GM19468 (cell line): ENCODE data around the gene LAMB3.

Source experiments
- ATAC-seq: cut with Tn5 transposase; IDR thresholded peaks from one replicate; pipeline ENCODE4 v1.9.1; 2021; ENCODE audit warnings: mild to moderate bottlenecking, moderate library complexity, moderate number of reproducible peaks; ENCODE audit not compliant: unreplicated experiment; ENCODE audit errors: extremely low read depth

LAMB3 gene

DNA sequence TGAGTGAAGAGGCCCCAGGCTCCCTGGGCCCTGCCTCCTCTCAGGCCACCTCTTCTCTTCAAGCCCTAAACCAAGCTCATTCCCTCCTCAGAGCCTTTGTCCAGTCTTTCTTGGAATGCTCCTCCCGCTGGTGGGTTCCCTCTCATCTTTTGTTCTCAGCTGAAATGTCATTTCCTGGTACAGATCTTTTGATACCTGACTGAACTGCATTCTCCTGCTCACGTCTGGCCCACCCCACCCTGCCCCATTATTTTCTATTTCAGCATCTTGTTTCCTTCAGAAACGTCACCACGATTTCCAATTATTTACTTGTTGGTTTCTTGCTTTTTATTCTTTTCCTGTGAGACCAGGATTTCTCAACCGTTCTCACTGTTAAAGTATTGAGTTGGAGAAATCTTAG, 16.4 kb downstream of the LAMB3 start:
- no peak for ATAC-seq

DNA sequence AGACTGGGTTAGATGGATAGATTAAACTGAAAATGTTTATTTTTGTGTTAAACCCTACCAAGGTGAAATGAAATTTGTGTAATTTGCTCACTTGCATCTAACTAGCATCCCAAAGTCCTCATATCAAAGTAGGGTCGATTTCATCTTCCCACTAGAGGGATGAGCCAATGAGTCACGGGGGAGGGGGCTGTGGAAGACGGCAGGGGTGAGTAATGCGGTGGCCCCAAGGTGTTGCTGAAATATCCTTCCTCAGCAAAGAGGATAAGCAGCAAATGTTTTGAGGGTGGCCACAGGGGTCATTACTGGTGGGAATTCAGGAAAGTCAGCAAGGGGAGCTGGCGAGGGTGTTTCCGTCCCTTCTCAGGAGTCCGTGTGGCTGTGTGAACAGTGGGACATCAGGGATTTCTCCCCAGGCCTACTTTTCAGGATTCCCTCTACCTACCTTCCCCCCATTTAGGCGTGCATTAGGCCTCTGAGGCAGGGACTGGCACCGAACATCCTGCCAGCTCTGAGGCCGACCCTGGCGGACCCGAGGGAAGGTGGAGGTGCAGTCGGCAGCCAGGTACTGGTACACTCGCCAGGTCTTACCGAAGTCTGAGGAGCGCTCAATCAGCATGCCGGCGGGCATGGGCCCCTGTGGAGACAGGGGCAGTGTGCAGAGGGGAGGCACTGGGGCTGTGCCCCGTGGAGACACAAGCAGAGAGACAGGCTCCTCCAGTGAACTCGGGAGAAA, 18.1 kb downstream of the LAMB3 start:
- ATAC-seq = no peak

DNA sequence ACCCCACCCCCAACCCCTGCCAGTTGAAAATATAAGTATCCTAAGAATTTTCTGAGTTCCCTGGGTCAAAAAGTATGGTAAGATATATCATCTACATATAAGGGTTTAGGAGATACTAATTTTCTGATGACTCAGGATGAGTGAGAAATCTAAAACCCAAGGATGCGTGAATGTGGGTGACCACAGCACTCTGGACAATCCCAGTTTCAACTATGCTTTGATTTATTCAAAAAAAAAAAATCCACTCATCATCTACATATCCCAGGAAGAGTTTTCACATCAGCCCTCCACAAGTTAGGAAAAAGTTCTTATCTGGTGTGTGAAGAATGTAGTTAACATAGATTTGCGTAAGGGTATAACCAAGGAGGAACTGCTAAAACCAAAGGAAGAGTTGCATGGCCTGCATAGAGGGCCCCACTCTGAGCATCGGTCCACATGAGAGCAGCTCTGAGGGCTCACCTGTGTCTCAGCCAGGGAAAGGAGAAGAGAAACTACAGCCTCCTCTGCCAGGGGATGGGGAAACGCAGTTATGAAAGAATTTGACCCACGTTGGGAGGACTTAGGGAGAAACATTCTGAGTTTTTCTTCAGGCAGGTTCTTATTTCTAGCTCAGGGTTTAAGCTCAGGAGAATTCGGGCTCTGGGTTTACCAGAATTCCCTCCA, 18.8 kb downstream of the LAMB3 start:
- ATAC-seq = no peak

DNA sequence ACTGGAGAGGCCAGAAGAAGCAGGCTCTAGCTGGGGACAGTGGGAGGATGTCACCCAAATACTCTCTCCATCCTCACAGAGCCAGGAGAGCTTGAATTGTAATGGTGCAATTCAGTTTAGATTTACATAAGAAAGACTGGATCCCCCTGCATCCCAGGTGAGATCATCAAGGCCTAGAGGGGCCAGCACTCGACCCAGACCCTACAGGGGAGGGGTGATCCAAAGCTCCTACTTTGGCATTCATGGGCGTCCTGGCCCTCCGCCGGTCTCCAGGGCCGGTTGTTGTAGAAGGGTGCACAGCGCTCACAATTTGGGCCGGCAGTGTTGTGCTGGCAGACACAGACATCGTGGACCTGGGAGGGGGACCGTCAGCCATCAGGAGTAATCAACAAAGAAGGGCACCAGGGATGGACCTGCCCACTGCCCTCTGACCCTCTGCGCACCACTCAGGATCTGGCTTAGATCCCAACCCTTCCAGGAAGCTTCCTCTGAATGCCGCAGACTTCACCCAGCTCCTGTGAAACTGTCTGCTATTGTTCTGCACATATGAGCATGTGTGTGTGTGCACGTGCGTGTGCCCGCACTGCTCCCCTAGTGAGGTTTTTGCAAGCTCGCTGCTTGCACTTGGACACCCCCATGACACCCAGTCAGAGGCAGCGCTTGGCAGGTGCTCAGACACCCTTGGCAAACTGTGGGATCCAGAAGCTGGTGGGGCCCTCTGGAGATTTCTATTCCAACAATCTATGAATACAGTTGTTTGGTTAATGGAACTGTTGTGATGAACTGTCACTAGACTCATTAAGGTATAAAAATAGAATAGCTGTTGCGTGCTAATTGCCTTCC, 21.6 kb downstream of the LAMB3 start:
- no peak for ATAC-seq

DNA sequence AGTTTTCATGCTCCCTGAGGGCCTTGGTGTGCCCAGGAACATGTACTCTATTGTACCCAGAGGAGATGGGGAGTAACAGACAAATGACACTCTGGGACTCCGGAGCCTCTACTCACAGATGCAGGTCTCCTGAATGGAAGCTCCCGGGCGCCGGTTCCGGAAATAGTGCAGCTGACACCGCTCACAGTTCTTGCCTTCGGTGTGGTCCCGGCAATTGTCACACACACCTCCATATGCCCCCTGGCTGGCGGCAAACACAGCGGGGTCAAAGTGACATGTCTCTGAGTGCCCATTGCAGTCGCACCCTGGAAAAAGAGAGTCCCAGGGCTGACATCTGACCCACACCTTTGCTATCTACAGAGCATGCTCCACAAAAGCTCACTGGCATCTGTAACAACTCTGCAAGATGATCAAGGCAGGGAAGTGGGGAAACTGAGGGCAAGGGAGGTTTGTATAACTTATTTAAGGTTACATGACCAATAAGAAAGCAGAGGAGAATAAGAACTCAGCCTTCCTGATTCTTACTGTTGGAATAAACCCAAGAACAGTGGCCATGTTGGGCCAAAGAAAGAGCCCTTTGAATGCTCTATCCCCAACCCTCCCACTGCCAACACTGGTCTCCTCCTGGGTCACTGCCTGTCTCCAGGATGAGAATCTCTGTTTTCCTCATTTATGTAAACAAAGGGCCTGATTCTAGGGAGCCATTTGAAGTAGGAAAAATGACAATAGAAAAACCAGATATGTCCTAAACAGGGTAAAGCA, 22.4 kb downstream of the LAMB3 start:
- no peak for ATAC-seq

DNA sequence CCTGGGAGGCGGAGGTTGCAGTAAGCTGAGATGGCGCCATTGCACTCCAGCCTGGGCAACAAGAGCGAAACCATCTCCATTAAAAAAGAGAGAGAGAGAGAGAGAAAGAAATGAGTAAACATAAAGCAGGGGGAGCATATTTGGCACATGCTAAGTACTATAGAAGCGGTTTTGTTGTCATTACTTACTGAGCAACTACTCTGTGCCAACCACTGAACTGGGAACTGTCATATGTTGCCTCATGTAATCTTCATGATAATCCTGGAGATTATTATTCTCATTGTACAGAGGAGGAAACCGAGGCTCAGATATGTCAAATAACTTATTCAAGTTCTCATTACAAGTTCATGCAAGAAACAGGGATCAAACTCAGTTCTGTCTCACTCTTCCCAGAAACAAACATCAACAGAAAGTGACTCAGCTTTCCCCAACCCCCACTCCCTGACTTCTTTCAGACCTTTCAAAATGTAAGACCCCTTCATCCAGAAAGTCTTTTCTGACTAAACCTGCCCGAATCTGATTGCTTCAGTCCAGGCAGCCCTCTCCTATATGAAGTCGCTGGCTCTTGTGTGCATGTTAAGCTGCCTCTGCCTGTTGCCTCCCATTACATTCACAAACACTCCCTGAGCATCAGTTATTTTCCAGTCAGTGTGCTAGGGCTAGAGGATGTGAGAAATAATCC, 23.5 kb downstream of the LAMB3 start:
- ATAC-seq = no peak

DNA sequence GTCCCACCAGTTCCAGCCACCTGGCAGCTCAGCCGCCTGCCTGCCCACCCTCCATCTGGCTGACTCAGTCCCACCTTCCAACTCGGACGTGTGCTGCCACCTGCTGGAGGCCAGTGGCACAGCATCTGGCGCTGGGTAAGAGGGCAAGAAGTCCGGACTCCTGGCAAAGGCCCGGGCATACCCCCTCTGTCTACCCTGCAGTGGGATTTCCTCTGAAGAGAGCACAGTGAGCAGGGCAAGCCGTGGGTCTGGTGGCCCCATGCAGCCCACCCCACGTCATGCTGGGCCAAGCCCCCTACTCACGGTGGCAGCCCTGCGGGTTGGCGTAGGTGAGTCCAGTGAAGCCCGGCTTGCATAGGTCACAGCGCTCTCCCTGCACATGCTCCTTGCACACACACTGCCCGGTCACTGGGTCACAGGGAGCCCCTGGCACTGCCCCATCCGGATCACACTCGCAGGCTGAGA, 24.5 kb downstream of the LAMB3 start:
- peak; percentile 47 for ATAC-seq

DNA sequence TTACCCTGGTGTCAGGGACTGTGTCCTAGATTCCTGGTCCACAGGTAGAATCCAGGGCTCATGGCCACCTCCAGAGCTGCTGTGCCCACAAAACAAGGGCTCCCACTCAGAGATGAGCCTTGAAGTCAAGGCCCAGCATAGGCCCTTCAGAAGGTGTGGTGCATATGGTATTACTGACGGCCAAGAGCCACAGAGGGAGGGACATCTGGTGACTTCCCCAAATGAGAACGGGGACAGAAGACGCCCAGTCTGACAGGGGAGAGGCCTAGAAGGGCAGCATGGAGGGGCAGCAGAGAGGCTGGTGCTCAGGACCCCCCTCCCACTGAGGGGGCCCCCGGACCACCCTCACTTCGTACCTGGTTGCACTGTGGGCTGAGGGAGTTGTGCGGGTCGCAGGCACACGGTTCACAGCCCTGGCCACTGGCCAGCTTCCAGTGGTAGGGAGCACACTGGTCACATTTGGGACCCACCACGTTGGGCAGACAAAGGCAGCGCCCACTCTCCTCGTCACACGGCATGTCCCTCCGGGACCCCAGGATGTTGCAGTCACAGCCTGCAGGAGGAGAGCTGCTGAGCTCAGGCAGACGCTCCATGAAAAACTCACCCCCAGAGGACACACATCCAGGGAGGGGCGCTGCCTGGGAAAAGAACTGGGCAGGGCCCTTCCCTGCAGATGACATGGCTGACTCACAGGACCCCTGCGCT, 25.0 kb downstream of the LAMB3 start:
- no peak for ATAC-seq

DNA sequence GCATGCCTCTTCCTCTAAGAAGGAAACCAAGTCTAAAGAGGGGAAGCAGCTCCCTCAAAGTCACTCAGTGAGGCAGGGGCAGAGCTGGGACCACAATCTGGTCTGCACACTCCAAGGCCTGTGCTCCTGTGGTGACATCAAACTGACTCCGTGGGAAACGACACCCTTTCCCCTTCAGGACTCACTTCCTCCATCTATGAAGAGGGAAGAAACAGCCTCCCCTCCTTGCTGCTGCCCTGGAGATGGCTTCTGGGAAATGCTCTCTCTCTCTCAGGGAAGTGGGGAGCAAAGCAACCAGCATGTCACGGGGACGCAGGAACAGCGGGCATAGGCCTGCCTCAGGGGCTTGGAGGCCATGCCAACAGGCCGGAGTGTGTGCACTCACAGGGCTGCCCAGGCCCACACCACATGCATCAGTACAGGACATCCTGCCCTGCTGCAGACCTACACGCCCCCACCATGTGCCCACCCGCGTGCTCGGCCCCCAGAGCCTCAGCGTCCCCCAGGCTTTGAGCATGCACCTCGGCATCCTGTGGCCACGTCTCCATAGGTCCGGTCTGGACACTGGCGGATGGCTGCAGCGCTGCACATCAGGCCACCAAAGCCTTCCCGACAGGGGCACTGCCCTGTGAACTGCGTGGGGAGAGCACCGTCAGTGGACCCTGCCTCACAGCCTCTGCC, 25.7 kb downstream of the LAMB3 start:
- no peak for ATAC-seq

DNA sequence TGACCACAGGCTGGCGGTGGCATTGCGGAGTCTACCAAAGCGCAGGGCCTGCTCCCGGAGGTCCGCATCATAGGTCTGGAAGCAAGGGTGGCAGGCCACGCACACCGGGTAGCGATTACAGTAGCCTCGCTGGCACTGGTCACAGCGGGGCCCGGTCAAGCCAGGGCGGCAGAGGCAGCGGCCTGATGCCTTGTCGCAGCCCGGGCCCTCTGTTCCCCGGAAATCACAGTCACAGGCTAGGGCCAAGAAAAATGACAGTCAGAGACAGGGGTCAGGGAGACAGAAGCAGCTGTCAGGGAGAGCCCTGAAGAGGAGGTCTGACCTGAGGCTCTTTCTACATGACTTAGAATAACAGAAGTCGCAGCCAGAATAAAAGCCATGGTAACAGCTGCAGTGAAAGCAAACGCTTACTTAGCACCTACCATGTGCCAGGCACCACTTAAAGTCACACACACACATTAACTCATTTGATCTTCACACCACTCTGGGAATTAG, 26.4 kb downstream of the LAMB3 start:
- ATAC-seq = no peak

DNA sequence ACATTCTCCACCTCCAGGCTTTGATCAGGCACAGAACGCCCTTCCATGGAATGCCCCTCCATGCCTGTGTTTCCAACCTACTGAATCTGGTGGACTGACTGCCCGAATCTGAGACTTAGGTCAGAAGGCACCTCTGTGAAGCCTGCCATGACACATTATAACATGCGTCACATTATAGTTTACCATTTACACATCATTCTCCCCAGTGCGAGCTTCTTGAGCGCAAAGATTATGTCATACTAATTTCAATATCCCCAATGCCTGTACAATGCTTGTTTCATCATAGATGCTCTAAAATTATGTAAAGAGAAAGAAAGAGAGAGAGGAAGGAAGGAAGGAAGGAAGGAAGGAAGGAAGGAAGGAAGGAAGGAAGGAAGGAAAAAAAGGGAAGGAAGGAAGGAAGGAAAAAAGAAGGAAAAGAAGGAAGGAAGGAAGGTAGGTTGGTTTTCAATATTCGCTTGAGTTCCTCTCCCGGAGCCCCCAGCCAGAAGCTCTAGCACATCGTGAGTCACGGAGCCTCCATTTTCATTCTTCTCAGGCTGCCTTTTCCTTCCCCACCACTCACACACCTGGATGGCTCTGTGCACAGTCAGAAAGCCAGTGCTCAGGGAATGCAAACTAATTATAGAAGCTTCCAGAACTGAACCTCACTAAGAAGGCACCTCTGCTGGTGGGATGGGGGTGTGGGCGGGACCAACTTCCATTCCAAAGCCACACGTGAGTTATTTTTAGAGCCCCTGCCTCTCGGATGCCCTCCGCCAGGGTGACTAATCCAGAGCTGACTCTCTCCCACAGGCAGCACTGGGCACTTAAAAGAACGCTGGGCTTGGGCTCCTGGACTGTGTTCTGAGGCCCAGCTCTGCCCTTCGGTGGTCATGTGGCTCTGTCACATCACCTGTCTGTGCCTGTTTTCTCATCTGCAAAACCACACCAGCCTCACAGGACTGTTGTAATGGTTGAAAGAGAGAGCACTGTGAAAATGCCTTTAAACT, 27.4 kb downstream of the LAMB3 start:
- ATAC-seq = no peak

DNA sequence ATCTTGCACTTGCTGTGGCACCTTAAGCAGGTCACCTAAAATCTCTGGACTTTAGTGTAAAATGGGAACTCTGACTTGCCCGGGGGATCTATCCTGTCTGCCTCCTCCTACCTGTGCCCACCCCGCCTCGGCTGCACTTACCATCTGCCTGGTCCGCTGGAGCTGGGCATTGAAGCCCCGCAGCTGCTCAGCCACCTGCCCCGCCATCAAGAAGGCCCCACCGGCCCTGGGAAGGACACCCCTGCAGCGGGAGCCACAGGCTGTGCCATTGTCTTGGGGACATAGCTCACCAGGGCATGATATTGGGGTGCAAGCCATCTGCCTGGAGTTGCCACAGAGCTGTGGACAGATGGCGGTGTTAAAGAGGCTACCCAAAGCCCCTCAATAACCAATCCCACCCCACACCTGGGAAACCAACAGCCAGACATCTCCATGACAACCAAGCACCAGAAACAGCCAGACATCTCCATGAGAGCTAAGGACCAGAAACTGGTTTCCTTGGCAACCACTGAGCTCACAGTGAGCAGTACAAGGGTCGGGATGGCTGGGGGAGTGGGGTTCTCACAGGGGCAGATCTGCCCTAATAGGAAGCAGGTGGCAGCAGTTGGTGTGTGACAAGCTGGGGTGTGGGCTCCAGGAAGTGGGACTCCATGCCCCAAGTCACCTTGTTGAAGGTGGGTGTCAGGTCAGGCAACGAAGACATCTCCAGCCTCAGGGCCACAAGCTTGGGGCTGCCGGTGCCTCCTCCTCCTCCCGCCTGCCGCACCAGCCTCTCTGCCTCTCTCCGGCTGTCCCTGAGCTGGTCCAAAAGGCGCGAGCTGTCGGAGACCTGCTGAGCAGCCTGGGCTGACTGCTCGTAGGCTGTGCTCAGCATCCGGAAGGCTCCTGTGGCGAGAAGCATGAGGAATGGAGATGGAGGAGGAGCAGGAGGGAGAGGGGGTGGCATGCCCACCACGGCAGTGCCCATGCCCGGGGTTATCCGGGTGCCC, 29.1 kb downstream of the LAMB3 start:
- no peak for ATAC-seq

DNA sequence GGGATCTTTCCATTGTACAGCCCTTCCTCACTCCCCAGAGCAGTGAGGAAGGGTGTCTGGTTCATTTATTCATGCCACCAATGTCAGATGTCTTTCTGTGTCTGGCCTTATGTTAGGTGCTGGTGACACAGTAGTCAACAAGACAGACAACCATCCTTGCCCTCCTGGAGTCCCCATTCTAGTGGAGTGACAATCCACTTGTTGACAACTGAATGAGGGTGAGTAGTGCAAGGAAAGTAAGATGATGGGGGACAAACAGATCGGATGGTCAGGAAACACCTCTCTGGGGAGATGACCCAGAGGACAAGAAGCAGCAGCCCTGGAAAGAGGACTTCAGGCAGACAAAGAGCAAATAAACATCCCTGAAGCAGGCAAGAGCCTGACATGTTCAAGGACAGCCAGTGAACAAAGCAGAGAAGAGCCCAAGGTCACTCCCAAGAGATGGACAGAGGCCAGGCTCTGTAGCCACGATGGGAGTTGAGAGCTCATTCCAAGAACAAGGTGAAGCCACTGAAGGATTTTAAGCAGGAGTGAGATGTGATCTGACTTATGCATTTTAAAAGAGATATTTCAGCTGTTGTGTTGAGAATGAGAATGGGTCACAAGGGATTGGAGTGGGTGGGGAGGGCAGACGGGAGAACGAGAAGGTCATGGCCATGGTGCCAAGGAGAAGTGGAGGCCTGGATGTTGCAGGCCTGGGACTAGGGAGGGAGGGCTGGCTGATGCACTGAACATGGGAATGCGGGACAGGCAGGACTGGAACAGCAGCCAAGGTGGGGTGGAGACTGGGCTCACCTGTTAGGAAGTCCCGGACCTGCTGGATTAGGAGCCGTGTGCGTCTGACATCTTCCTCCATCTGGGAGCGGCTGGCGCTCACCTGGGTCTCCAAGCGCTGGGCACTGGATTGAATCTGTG, 30.2 kb downstream of the LAMB3 start:
- no peak for ATAC-seq

DNA sequence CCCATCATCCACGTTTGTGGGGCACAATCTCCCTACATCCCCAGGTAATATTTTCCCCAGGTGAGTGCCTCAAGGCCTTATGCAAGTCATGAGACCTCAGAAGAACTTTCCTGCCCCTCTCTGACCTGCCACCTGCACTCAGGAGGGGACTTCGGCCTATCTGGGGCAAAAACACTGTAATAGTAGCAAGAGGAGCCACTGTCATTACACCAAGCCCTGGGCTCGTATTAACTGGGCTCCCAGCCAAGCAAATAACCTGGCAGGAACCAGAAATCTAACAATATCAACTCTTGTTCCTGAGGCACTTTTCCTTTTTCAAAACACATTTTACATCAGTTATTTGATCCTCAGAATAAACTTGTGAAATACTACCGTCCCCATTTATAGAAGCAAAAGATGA, 30.9 kb downstream of the LAMB3 start:
- ATAC-seq = no peak

DNA sequence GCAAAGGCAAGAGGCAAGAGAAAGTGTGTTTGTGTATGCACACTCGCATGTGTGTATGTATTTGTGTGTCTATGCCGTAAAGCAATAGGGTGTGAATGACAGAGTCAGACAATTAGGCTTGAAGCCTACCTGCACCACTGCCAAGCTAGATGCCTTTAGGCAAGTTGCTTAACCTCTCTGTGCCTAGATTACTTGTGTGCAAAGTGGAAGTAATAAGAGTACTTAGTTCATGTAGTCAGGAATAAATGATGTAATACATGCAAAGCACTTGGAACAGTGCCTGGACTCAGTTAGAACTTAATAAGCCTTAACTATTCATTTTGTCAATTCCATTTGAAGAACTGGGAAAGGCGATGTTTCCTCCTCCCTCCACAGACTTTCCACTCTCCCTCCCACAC, 31.7 kb downstream of the LAMB3 start:
- no peak for ATAC-seq
